Measurements from ENCODE around the gene EXOC6B. TPM values are rescaled to one million over a fixed set of nuclear protein-coding genes. Genes with fewer than 3 reads are reported as not detected.

The EXOC6B gene
- total and polyA plus RNA-seq, 8 donors: 2.4 to 19.2 (median 11.3) TPM

DNA sequence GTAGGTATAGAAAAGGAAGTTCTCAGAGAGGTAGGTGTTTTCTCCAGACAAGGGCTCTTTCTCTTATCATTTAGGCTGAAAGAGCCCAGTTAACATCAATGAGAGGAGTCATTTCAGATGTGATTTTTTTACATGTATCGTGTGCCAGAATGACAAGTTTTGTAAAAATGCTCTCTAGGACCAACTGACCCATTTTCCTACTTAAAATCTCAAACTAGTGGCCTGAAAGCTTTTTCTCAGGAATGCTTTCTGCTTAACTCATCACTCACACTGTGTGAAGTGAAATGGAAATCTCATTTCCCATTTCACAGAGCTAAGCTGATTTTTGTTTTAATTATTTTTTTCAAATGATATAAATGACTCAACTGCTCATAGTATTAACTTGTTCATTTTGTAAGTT is 549.5 kb downstream of the EXOC6B start:
- peaks cover 0 to 5% (median 3%) of the 10 kb centered on the region in 3 donors for H3K4me1 ChIP-seq
- no peaks in the 10 kb centered on the region for H3K9me3 ChIP-seq
- H3K27ac ChIP-seq: no peak overlapping the region
- WGBS, 2 donors: 88 to 91% methylated on average over 1 of the region's 1 CpG
- ATAC-seq (no peak), DNase-seq (no peak), FAIRE-seq (no peak)
- no peak for TF ChIP-seq CTCF (IDR thresholded peaks at IDR 0.05)
- H3K36me3 ChIP-seq: no peaks in the 10 kb centered on the region
- intact Hi-C loops (cut with DNase I): no loop called here
- no peaks in the 10 kb centered on the region for H3K27me3 ChIP-seq
- H3K4me3 ChIP-seq: no peak overlapping the region

GRCh38 chr2:72275084-72275483 is 550.7 kb downstream of the EXOC6B start:
- Histone ChIP-seq H3K27me3 (no peaks in the 10 kb centered on the region), H3K27ac (no peak overlapping the region), H3K36me3 (no peaks in the 10 kb centered on the region), H3K4me3 (no peak overlapping the region), H3K9me3 (no peaks in the 10 kb centered on the region), H3K4me1 (peaks cover 0 to 5% (median 3%) of the 10 kb centered on the region in 3 donors)
- no peak for TF ChIP-seq CTCF (IDR thresholded peaks at IDR 0.05)
- DNase-seq: no peak
- no peak for ATAC-seq
- FAIRE-seq: no peak
- WGBS, 2 donors: 86 to 95% methylated on average over 2 of the region's 2 CpGs
- intact Hi-C loops (cut with DNase I): no loop called here

DNA sequence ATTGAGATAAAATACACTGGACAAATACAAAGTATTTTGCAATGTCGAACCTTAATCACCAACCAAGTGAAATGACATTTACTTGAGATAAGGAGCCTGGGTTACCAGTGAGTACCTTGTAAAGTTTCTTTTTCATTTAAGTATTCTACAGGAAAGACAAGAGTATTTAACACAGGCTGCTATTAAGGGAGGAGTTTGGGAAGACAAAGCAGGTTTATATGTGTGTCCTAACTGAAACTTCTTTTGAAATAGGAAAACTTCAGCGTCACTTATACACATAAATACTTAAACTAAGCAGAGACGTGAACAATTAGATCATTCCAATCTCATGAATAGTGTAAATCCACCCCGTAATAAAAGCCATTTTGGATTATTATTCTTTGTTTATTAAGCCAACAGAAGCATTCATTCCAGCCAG is 551.4 kb downstream of the EXOC6B start:
- no peaks in the 10 kb centered on the region for H3K9me3 ChIP-seq
- FAIRE-seq (peak; percentile 9), DNase-seq (no peak), ATAC-seq (peak in 1 of 4 donors; percentile 35)
- intact Hi-C loops (cut with DNase I): no loop called here
- H3K4me3 ChIP-seq: no peak overlapping the region
- WGBS, 2 donors: 19 to 24% methylated on average over 4 of the region's 4 CpGs
- no peaks in the 10 kb centered on the region for H3K36me3 ChIP-seq
- peaks cover 0 to 5% (median 3%) of the 10 kb centered on the region in 3 donors for H3K4me1 ChIP-seq
- no peak for TF ChIP-seq CTCF (IDR thresholded peaks at IDR 0.05)
- H3K27ac ChIP-seq: no peak overlapping the region
- H3K27me3 ChIP-seq: no peaks in the 10 kb centered on the region

GRCh38 chr2:72273384-72273783 is 552.4 kb downstream of the EXOC6B start:
- intact Hi-C loops (cut with DNase I): no loop called here
- Histone ChIP-seq H3K36me3 (no peaks in the 10 kb centered on the region), H3K4me1 (peaks cover 0 to 5% (median 3%) of the 10 kb centered on the region in 3 donors), H3K27ac (no peak overlapping the region), H3K4me3 (no peak overlapping the region), H3K27me3 (no peaks in the 10 kb centered on the region), H3K9me3 (no peaks in the 10 kb centered on the region)
- no peak for TF ChIP-seq CTCF (IDR thresholded peaks at IDR 0.05)
- 9 to 12% methylated on average over 1 of the region's 1 CpG for WGBS, 2 donors
- DNase-seq: no peak
- FAIRE-seq: no peak
- ATAC-seq: no peak

GRCh38 chr2:72271766-72272641 is 553.8 kb downstream of the EXOC6B start:
- H3K27ac ChIP-seq: no peak overlapping the region
- intact Hi-C loops (cut with DNase I): no loop called here
- H3K27me3 ChIP-seq: no peaks in the 10 kb centered on the region
- TF ChIP-seq CTCF (IDR thresholded peaks at IDR 0.05): no peak
- no peak for DNase-seq
- peaks cover 0 to 5% (median 3%) of the 10 kb centered on the region in 3 donors for H3K4me1 ChIP-seq
- WGBS, 2 donors: 48 to 49% methylated on average over 5 of the region's 5 CpGs
- no peak overlapping the region for H3K4me3 ChIP-seq
- no peaks in the 10 kb centered on the region for H3K36me3 ChIP-seq
- no peaks in the 10 kb centered on the region for H3K9me3 ChIP-seq
- peak in 3 of 4 donors; percentile 31 to 74 (median 53) for ATAC-seq
- peak; percentile 53 for FAIRE-seq

Data from pancreas (tissue), 10 donors.